Ishikawa (cell line): ENCODE results near the gene FAM222B.

Source experiments
- CREB1 ChIP-seq: IDR thresholded peaks from 2 replicates; pipeline ENCODE4 v1.6.1; 2012; ENCODE audit warnings: low read depth
- EGR1 ChIP-seq: IDR thresholded peaks from 2 replicates; pipeline ENCODE4 v1.6.1; 2012
- EP300 ChIP-seq: IDR thresholded peaks from 2 replicates; pipeline ENCODE4 v1.6.1; 2012; ENCODE audit warnings: borderline replicate concordance
- FOXM1 ChIP-seq: IDR thresholded peaks from 2 replicates; pipeline ENCODE4 v1.6.1; 2012; ENCODE audit warnings: low read depth, borderline replicate concordance
- NFIC ChIP-seq: IDR thresholded peaks from 2 replicates; pipeline ENCODE4 v1.6.1; 2012
- TAF1 ChIP-seq: IDR thresholded peaks from 2 replicates; pipeline ENCODE4 v1.6.1; 2012; ENCODE audit warnings: low read depth, mild to moderate bottlenecking
- YY1 ChIP-seq: IDR thresholded peaks from 2 replicates; pipeline ENCODE4 v1.6.1; 2012; ENCODE audit warnings: low read depth
- ZBTB7A ChIP-seq: IDR thresholded peaks from 2 replicates; pipeline ENCODE4 v1.6.1; 2012; ENCODE audit warnings: low read depth
- TF ChIP-seq, protein P1 (sequence below): IDR thresholded peaks from 2 replicates; pipeline ENCODE4 v1.6.1; 2012; ENCODE audit warnings: low read depth, mild to moderate bottlenecking
- TF ChIP-seq, protein P2 (sequence below): IDR thresholded peaks from 2 replicates; pipeline ENCODE4 v1.6.1; 2012

DNA sequence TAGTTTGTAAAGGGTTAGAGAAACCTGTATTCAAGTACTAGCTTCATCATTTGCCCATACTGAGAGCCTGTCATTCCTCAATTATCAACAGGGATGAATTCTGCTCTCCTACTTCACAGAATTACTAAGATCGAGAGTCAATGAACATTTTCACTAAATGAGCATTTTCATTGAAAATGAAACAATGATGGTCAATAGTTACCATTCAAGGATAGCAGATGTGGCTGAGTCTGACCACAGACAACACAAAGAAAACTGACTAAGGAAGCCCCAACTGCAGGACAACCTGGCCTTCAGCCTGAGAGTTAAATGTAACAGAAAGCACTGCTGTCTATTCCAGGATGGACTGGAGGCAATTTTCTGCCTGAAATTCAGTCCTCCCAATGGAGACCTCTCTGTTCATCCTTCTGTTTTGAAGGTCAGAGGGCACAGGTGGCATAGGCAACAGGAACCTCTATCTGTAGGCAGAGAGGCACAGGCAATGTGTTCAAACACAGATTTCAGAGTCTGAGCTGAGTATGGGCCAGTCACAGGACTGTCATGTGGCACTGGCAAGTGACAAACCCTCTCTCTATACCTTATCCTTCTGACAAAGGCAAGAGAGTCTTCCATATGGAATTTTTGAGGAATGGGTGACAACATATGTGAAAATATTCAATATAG, 79.3 kb downstream of the FAM222B start:
- TF ChIP-seq FOXM1 (no peak), EP300 (no peak), EGR1 (no peak), NFIC (no peak), CREB1 (no peak), YY1 (no peak), ZBTB7A (no peak), TAF1 (no peak)
- TF ChIP-seq, protein P1, sequence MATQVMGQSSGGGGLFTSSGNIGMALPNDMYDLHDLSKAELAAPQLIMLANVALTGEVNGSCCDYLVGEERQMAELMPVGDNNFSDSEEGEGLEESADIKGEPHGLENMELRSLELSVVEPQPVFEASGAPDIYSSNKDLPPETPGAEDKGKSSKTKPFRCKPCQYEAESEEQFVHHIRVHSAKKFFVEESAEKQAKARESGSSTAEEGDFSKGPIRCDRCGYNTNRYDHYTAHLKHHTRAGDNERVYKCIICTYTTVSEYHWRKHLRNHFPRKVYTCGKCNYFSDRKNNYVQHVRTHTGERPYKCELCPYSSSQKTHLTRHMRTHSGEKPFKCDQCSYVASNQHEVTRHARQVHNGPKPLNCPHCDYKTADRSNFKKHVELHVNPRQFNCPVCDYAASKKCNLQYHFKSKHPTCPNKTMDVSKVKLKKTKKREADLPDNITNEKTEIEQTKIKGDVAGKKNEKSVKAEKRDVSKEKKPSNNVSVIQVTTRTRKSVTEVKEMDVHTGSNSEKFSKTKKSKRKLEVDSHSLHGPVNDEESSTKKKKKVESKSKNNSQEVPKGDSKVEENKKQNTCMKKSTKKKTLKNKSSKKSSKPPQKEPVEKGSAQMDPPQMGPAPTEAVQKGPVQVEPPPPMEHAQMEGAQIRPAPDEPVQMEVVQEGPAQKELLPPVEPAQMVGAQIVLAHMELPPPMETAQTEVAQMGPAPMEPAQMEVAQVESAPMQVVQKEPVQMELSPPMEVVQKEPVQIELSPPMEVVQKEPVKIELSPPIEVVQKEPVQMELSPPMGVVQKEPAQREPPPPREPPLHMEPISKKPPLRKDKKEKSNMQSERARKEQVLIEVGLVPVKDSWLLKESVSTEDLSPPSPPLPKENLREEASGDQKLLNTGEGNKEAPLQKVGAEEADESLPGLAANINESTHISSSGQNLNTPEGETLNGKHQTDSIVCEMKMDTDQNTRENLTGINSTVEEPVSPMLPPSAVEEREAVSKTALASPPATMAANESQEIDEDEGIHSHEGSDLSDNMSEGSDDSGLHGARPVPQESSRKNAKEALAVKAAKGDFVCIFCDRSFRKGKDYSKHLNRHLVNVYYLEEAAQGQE: no peak
- TF ChIP-seq, protein P2, sequence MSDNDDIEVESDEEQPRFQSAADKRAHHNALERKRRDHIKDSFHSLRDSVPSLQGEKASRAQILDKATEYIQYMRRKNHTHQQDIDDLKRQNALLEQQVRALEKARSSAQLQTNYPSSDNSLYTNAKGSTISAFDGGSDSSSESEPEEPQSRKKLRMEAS: no peak
